ENCODE measurements around the gene OTOA.
"Not testable (repeated sequence)": the region's sequence is repeated elsewhere in the genome, so short reads cannot be mapped to it uniquely, and the experiment has no call there.

The OTOA gene

GRCh38 chr16:21674456-21674855 is 10.7 kb downstream of the OTOA start:
- not testable (repeated sequence) for DNase-seq (ENCODE audit: low read depth in 2 of 2)

GRCh38 chr16:21680714-21681113 is 16.9 kb downstream of the OTOA start:
- not testable (repeated sequence) for DNase-seq (ENCODE audit: low read depth in 2 of 2)

- DNase-seq (ENCODE audit: low read depth in 2 of 2) = no peak
Observed at GRCh38 chr16:21683184-21683583, 19.4 kb downstream of the OTOA start.

- peak; percentile 2 to 22 for DNase-seq (ENCODE audit: low read depth in 2 of 2)
Observed at GRCh38 chr16:21684199-21684598, 20.4 kb downstream of the OTOA start.

- no peak for DNase-seq (ENCODE audit: low read depth in 2 of 2)
Observed at GRCh38 chr16:21685034-21685455, 21.3 kb downstream of the OTOA start.

GRCh38 chr16:21689107-21689506 is 25.3 kb downstream of the OTOA start:
- no peak for DNase-seq (ENCODE audit: low read depth in 2 of 2)

GRCh38 chr16:21690967-21691366 is 27.2 kb downstream of the OTOA start:
- not testable (repeated sequence) for DNase-seq (ENCODE audit: low read depth in 2 of 2)

- no peak for DNase-seq (ENCODE audit: low read depth in 2 of 2)
Observed at GRCh38 chr16:21694609-21695008, 30.8 kb downstream of the OTOA start.

GRCh38 chr16:21697032-21697431 is 33.3 kb downstream of the OTOA start:
- no peak for DNase-seq (ENCODE audit: low read depth in 2 of 2)

- no peak for DNase-seq (ENCODE audit: low read depth in 2 of 2)
Observed at GRCh38 chr16:21698169-21699032, 34.6 kb downstream of the OTOA start.

GRCh38 chr16:21701271-21701670 is 37.5 kb downstream of the OTOA start:
- no peak for DNase-seq (ENCODE audit: low read depth in 2 of 2)

GRCh38 chr16:21702276-21702675 is 38.5 kb downstream of the OTOA start:
- no peak for DNase-seq (ENCODE audit: low read depth in 2 of 2)

- no peak for DNase-seq (ENCODE audit: low read depth in 2 of 2)
Observed at GRCh38 chr16:21703156-21703555, 39.4 kb downstream of the OTOA start.

GRCh38 chr16:21703589-21704174 is 39.9 kb downstream of the OTOA start:
- DNase-seq (ENCODE audit: low read depth in 2 of 2) = no peak

GRCh38 chr16:21704266-21704665 is 40.5 kb downstream of the OTOA start:
- DNase-seq (ENCODE audit: low read depth in 2 of 2) = no peak

- no peak for DNase-seq (ENCODE audit: low read depth in 2 of 2)
Observed at GRCh38 chr16:21704733-21705132, 41.0 kb downstream of the OTOA start.

GRCh38 chr16:21708533-21709115 is 44.9 kb downstream of the OTOA start:
- DNase-seq (ENCODE audit: low read depth in 2 of 2) = peak; percentile 61 to 92

- no peak for DNase-seq (ENCODE audit: low read depth in 2 of 2)
Observed at GRCh38 chr16:21710938-21711337, 47.2 kb downstream of the OTOA start.

GRCh38 chr16:21713549-21714368 is 50.0 kb downstream of the OTOA start:
- no peak for DNase-seq (ENCODE audit: low read depth in 2 of 2)

- DNase-seq (ENCODE audit: low read depth in 2 of 2) = not testable (repeated sequence)
Observed at GRCh38 chr16:21714369-21714618, 50.5 kb downstream of the OTOA start.

- no peak for DNase-seq (ENCODE audit: low read depth in 2 of 2)
Observed at GRCh38 chr16:21717608-21718007, 53.8 kb downstream of the OTOA start.

GRCh38 chr16:21719283-21719682 is 55.5 kb downstream of the OTOA start:
- DNase-seq (ENCODE audit: low read depth in 2 of 2) = no peak

All from stimulated activated CD4-positive, alpha-beta T cell treated with anti-CD3 and anti-CD28 coated beads, Interleukin-1b, Interleukin-23, amount 100 ng/mL, for 4 hours (primary cell).